ENCODE results near the gene INPPL1.

The INPPL1 gene

DNA sequence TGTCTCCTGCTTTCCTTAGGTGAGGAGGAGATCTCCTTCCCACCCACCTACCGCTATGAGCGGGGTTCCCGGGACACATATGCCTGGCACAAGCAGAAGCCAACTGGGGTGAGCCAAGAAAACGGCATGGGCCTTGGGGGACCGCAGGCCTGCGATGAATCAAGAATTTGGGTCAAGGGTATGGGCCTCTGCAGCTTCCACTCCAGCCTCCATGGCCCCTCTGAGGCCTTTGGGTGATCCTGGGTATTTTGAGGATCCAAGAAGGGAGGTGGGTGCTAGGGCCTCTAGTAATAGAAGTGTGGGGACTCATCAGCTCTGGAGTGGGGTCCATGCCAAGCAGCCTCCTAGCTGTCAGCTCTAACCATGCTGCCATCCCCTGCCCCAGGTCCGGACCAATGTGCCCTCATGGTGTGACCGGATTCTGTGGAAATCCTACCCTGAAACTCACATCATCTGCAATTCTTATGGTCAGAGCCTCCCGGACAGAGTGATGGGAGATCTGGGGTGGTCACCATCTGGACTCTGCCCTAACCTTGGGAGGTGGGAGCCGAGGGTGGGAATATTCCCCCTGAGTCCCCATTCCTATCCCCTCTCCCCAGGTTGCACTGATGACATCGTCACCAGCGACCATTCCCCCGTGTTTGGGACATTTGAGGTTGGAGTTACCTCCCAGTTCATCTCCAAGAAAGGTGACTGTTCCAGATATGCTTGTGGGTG is 8.6 kb downstream of the INPPL1 start:
- DNase-seq (ENCODE audit: low read depth): no peak
- no peak overlapping the region for H3K4me3 ChIP-seq (replicated peaks; ENCODE audit: low read depth, low read length)
- TF ChIP-seq CTCF (IDR thresholded peaks at IDR 0.05; ENCODE audit: low read length, missing control alignments): no peak

DNA sequence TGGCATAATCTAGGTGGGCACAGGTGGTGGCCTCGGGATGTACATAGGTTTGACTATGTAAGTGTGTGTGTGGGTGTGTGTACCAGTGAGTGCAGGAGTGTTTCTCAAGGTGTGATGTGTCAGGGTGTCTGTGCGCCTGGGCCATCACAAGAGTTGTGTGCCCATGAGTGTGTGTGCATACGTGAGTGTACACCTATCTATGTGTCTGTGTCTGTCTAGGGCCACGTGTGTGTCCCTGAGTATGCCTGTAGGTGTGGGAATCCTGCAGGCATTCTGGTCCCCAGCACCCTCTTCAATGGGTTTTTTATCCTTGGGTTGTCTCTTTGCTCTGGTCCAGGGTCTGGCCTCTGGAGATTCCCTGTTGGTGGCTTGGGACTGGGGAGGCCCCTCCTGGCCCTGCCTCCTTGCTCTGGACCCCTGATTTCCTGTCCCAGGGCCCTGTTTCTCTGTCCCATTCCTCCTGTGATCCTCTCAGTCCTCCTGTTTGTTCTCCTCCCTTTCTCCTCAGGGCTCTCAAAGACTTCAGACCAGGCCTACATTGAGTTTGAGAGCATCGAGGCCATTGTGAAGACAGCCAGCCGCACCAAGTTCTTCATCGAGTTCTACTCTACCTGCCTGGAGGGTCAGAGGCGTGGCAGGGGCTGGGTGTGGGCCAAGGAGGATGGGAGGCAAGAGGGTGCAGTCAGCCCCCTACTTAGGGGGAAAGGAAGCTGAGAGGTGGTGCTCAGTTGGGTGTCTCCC is 9.4 kb downstream of the INPPL1 start:
- no peak for TF ChIP-seq CTCF (IDR thresholded peaks at IDR 0.05; ENCODE audit: low read length, missing control alignments)
- no peak for DNase-seq (ENCODE audit: low read depth)
- H3K4me3 ChIP-seq (replicated peaks; ENCODE audit: low read depth, low read length): no peak overlapping the region

DNA sequence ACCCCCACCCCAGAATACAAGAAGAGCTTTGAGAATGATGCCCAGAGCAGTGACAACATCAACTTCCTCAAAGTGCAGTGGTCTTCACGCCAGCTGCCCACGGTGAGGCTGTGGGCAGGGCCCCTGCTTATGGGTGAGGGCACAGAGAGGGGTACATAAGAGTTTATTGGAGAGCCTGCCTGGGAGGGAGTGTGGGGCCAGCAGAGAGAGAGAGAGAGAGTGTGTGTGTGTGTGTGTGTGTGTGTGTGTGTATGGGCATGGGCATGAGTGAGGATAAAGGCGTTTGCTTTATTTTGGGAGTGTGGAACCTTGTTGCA is 9.9 kb downstream of the INPPL1 start:
- no peak for TF ChIP-seq CTCF (IDR thresholded peaks at IDR 0.05; ENCODE audit: low read length, missing control alignments)
- no peak overlapping the region for H3K4me3 ChIP-seq (replicated peaks; ENCODE audit: low read depth, low read length)
- DNase-seq (ENCODE audit: low read depth): no peak

- DNase-seq (ENCODE audit: low read depth): no peak
- H3K4me3 ChIP-seq (replicated peaks; ENCODE audit: low read depth, low read length): no peak overlapping the region
- no peak for TF ChIP-seq CTCF (IDR thresholded peaks at IDR 0.05; ENCODE audit: low read length, missing control alignments)
Observed at GRCh38 chr11:72234920-72235319, 10.4 kb downstream of the INPPL1 start.

DNA sequence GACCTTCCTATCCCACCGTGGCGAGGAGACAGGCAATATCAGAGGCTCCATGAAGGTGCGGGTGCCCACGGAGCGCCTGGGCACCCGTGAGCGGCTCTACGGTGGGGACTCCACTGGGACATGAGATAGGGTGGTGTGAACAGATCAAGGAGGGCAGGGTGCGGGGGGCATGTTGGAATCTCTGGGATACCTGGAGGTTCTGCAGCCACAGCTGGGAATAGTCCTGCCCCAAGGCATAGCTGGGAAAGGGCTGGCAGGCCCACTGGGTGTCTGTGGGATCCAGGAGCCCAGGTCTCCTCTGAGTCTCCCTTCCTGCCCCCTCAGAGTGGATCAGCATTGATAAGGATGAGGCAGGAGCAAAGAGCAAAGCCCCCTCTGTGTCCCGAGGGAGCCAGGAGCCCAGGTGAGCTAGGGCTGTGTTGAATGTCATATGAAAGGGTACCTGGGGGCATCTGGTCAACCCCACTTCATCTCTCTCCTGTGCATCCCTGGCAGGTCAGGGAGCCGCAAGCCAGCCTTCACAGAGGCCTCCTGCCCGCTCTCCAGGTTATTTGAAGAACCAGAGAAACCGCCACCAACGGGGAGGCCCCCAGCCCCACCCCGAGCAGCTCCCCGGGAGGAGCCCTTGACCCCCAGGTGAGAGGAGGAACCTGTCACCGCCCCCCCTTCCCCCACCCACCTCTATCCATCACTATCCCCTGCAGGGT is 10.9 kb downstream of the INPPL1 start:
- no peak for TF ChIP-seq CTCF (IDR thresholded peaks at IDR 0.05; ENCODE audit: low read length, missing control alignments)
- no peak for DNase-seq (ENCODE audit: low read depth)
- H3K4me3 ChIP-seq (replicated peaks; ENCODE audit: low read depth, low read length): no peak overlapping the region

GRCh38 chr11:72236083-72236697 is 11.6 kb downstream of the INPPL1 start:
- no peak overlapping the region for H3K4me3 ChIP-seq (replicated peaks; ENCODE audit: low read depth, low read length)
- DNase-seq (ENCODE audit: low read depth): no peak

More at GRCh38 chr11:72236083-72236697, 11.6 kb downstream of the INPPL1 start:
- no peak for TF ChIP-seq CTCF (IDR thresholded peaks at IDR 0.05; ENCODE audit: low read length, missing control alignments)
